HEK293 (cell line): Measurements from ENCODE around the gene RNF113B.

Experiments
- CTCF ChIA-PET: fragments of 350-600 bp; formaldehyde crosslinking; extraction: SDS; loops from one replicate; lab custom pipeline; 2021; ENCODE audit warnings: antibody characterized with exemption; lab: Yijun Ruan, JAX
- POLR2A ChIA-PET: fragments of 300-600 bp; formaldehyde crosslinking; extraction: SDS; loops from one replicate; lab custom pipeline; 2020; ENCODE audit warnings: antibody characterized with exemption, inconsistent platforms; lab: Yijun Ruan, JAX
- H3K27ac ChIP-seq: fragments of 200-500 bp; sonication (Bioruptor generic); 2 replicates; pipeline ENCODE4 v1.5.1; 2014; ENCODE audit warnings: low read depth, low read length, control low read depth, inconsistent platforms; ENCODE audit errors: extremely low read depth
- H3K36me3 ChIP-seq, 2 experiments: fragments of 200-500 bp in 1 of 2; sonication (Bioruptor generic) in 1 of 2; 1 replicate in 1 of 2; 2 replicates in 1 of 2; pipeline ENCODE4 v1.5.1; 2014 to 2017; ENCODE audit warnings: inconsistent platforms in 2 of 2, low read length in 2 of 2; ENCODE audit not compliant: control insufficient read depth in 2 of 2, insufficient read depth in 1 of 2
- H3K4me1 ChIP-seq: fragments of 200-500 bp; sonication (Bioruptor generic); 2 replicates; pipeline ENCODE4 v1.5.1; 2014; ENCODE audit warnings: mild to moderate bottlenecking, low read length, inconsistent platforms; ENCODE audit not compliant: control insufficient read depth, insufficient read depth
- H3K4me3 ChIP-seq: 2 replicates; pipeline ENCODE4 v1.5.1; 2011; ENCODE audit warnings: low read depth, mild to moderate bottlenecking, control low read depth, low read length, moderate library complexity
- H3K9me3 ChIP-seq: fragments of 200-500 bp; sonication (Bioruptor generic); 2 replicates; pipeline ENCODE4 v1.5.1; 2014; ENCODE audit warnings: low read depth, low read length, inconsistent platforms; ENCODE audit not compliant: control insufficient read depth, insufficient read depth
- GLI4 ChIP-seq: fragments of 450-650 bp; formaldehyde crosslinking; IDR thresholded peaks from 2 replicates; pipeline ENCODE4 v1.5.1; 2016; ENCODE audit warnings: missing biosample characterization, missing genetic modification characterization
- KLF10 ChIP-seq: fragments of 450-650 bp; IDR thresholded peaks from 2 replicates; pipeline ENCODE4 v1.5.1; 2018; ENCODE audit warnings: missing biosample characterization, mild to moderate bottlenecking, missing genetic modification characterization
- KLF7 ChIP-seq: fragments of 450-650 bp; formaldehyde crosslinking; IDR thresholded peaks from 2 replicates; pipeline ENCODE4 v1.5.1; 2016; ENCODE audit warnings: missing biosample characterization, missing genetic modification characterization, borderline replicate concordance
- PRDM6 ChIP-seq: fragments of 450-650 bp; formaldehyde crosslinking; IDR thresholded peaks from 2 replicates; pipeline ENCODE4 v1.5.1; 2017; ENCODE audit warnings: missing biosample characterization, missing genetic modification characterization
- SP3 ChIP-seq: fragments of 450-650 bp; formaldehyde crosslinking; IDR thresholded peaks from 2 replicates; pipeline ENCODE4 v1.5.1; 2016; ENCODE audit warnings: missing biosample characterization, missing genetic modification characterization
- SP7 ChIP-seq: fragments of 450-650 bp; formaldehyde crosslinking; IDR thresholded peaks from 2 replicates; pipeline ENCODE4 v1.5.1; 2016; ENCODE audit warnings: missing biosample characterization, missing genetic modification characterization
- ZBTB44 ChIP-seq: fragments of 450-650 bp; IDR thresholded peaks from 2 replicates; pipeline ENCODE4 v1.5.1; 2018; ENCODE audit warnings: missing biosample characterization, mild to moderate bottlenecking, missing genetic modification characterization
- ZFP41 ChIP-seq: fragments of 450-650 bp; formaldehyde crosslinking; IDR thresholded peaks from 2 replicates; pipeline ENCODE4 v1.5.1; 2016; ENCODE audit warnings: missing biosample characterization, missing genetic modification characterization, borderline replicate concordance
- ZNF585B ChIP-seq: fragments of 450-650 bp; formaldehyde crosslinking; IDR thresholded peaks from 2 replicates; pipeline ENCODE4 v1.5.1; 2016; ENCODE audit warnings: missing biosample characterization, missing genetic modification characterization
- ZNF664 ChIP-seq: fragments of 450-650 bp; formaldehyde crosslinking; IDR thresholded peaks from 2 replicates; pipeline ENCODE4 v1.5.1; 2016; ENCODE audit warnings: missing biosample characterization, missing genetic modification characterization
- ZNF707 ChIP-seq: fragments of 450-650 bp; formaldehyde crosslinking; IDR thresholded peaks from 2 replicates; pipeline ENCODE4 v1.5.1; 2016; ENCODE audit warnings: missing biosample characterization, missing genetic modification characterization
- TF ChIP-seq, protein P1 (sequence below): fragments of 450-650 bp; formaldehyde crosslinking; IDR thresholded peaks from 2 replicates; pipeline ENCODE4 v1.5.1; 2016; ENCODE audit warnings: missing biosample characterization, missing genetic modification characterization
- TF ChIP-seq, protein P2 (sequence below): fragments of 450-650 bp; IDR thresholded peaks from 2 replicates; pipeline ENCODE4 v1.5.1; 2018; ENCODE audit warnings: missing biosample characterization, missing genetic modification characterization
- TF ChIP-seq, protein P3 (sequence below): fragments of 450-650 bp; formaldehyde crosslinking; IDR thresholded peaks from 2 replicates; pipeline ENCODE4 v1.5.1; 2016; ENCODE audit warnings: missing biosample characterization, missing genetic modification characterization

Gene RNF113B

DNA sequence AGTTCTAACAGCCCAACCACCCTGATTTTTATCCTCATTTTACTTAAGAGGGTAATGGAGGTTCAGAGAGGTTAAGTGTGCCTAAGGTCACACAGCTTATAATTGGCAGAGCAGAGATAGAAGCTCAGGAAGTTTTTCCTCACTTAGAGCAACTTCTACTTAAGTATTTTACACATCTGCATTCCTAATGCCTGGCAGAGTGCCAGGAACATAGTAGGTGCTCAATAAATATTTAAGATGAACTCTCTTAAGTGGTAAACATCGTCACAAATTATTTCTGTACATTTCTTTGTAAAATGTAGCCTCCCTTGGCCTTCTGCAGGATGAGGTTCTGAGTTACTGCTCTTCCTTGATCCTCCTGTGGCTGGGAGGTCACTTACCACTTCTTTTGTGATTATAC, 19.5 kb downstream of the RNF113B start:
- no peak overlapping the region; the same call in 1 of the 2 replicates for H3K27ac ChIP-seq
- POLR2A ChIA-PET, result no interaction called here
- H3K9me3 ChIP-seq, result no peaks in the 10 kb centered on the region
- H3K4me3 ChIP-seq, result no peak overlapping the region
- CTCF ChIA-PET, result no interaction called here
- TF ChIP-seq SP7 (tag by site-specific recombination), result no peak
- TF ChIP-seq ZNF707 (tag by site-specific recombination), result no peak
- 0 out of 2 replicates have a peak, but pooled peaks have one; percentile 17 for TF ChIP-seq ZBTB44
- TF ChIP-seq PRDM6 (tag by site-specific recombination), result no peak
- TF ChIP-seq, protein P1, sequence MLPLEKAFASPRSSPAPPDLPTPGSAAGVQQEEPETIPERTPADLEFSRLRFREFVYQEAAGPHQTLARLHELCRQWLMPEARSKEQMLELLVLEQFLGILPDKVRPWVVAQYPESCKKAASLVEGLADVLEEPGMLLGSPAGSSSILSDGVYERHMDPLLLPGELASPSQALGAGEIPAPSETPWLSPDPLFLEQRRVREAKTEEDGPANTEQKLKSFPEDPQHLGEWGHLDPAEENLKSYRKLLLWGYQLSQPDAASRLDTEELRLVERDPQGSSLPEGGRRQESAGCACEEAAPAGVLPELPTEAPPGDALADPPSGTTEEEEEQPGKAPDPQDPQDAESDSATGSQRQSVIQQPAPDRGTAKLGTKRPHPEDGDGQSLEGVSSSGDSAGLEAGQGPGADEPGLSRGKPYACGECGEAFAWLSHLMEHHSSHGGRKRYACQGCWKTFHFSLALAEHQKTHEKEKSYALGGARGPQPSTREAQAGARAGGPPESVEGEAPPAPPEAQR (tag by site-specific recombination), result no peak
- TF ChIP-seq ZNF664 (tag by site-specific recombination), result peak; percentile 83
- 0 out of 2 replicates have a peak, but pooled peaks cover 3% of the 10 kb centered on the region for H3K4me1 ChIP-seq
- peaks cover 0 to under 1% of the 10 kb centered on the region in 2 experiments; a peak in 1 of 3 replicates for H3K36me3 ChIP-seq

DNA sequence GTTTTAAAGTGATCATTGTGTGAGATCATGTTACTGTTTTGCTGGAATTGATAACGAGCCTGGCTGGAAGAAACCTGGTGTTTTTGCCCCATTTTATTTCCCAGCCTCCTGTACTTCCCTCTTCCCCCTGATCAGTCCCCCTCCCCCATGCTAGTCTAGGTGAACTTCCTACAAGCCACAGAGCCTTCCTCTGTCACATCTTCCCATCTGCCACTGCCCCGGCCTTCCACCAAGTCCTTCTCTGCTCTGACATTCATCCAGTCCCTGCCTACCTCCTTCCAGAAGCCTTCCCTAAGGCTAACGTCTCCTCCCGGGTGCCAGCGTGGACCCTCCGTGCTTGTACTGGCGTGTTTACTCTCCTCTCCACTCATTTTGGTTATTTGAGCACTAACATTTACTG, 19.9 kb downstream of the RNF113B start:
- Histone ChIP-seq H3K4me1 (0 out of 2 replicates have a peak, but pooled peaks cover 3% of the 10 kb centered on the region), H3K4me3 (no peak overlapping the region), H3K27ac (no peak overlapping the region; the same call in 1 of the 2 replicates), H3K36me3 (no peaks in the 10 kb centered on the region), H3K9me3 (no peaks in the 10 kb centered on the region)
- ChIA-PET CTCF (no interaction called here), POLR2A (no interaction called here)
- no peak for TF ChIP-seq ZFP41

DNA sequence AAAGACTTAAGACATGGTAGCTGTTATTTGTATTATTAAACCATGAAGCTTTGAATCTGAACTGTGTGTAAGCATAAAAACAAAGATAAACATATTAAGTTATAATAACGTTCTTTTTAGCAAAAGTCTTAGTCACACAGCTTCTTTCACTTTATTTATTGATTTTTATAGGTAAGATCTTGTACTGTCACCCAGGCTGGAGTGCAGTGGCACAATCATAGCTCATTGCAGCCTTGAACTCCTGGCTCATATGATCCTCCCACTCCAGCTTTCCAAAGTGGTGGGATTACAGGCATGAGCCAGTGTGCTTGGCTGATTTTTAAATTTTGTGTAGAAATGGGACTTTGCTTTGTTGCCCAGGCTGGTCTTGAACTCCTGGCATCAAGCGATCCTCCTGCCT, 20.8 kb downstream of the RNF113B start:
- H3K4me1 ChIP-seq, result 0 out of 2 replicates have a peak, but pooled peaks cover 3% of the 10 kb centered on the region
- H3K36me3 ChIP-seq, result no peaks in the 10 kb centered on the region
- no peak overlapping the region for H3K4me3 ChIP-seq
- H3K9me3 ChIP-seq, result no peaks in the 10 kb centered on the region
- ChIA-PET CTCF (interaction anchor here (1.4 kb wide), 1 partner anchor 12 kb away, joined by 6 read pairs; no protein-coding TSS in a partner anchor), POLR2A (no interaction called here)
- TF ChIP-seq KLF10 (no peak), SP3 (tag by site-specific recombination) (no peak), GLI4 (no peak), ZNF585B (tag by site-specific recombination) (no peak), KLF7 (tag by site-specific recombination) (no peak)
- TF ChIP-seq, protein P2, sequence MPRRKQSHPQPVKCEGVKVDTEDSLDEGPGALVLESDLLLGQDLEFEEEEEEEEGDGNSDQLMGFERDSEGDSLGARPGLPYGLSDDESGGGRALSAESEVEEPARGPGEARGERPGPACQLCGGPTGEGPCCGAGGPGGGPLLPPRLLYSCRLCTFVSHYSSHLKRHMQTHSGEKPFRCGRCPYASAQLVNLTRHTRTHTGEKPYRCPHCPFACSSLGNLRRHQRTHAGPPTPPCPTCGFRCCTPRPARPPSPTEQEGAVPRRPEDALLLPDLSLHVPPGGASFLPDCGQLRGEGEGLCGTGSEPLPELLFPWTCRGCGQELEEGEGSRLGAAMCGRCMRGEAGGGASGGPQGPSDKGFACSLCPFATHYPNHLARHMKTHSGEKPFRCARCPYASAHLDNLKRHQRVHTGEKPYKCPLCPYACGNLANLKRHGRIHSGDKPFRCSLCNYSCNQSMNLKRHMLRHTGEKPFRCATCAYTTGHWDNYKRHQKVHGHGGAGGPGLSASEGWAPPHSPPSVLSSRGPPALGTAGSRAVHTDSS (tag by site-specific recombination), result no peak
- TF ChIP-seq, protein P3, sequence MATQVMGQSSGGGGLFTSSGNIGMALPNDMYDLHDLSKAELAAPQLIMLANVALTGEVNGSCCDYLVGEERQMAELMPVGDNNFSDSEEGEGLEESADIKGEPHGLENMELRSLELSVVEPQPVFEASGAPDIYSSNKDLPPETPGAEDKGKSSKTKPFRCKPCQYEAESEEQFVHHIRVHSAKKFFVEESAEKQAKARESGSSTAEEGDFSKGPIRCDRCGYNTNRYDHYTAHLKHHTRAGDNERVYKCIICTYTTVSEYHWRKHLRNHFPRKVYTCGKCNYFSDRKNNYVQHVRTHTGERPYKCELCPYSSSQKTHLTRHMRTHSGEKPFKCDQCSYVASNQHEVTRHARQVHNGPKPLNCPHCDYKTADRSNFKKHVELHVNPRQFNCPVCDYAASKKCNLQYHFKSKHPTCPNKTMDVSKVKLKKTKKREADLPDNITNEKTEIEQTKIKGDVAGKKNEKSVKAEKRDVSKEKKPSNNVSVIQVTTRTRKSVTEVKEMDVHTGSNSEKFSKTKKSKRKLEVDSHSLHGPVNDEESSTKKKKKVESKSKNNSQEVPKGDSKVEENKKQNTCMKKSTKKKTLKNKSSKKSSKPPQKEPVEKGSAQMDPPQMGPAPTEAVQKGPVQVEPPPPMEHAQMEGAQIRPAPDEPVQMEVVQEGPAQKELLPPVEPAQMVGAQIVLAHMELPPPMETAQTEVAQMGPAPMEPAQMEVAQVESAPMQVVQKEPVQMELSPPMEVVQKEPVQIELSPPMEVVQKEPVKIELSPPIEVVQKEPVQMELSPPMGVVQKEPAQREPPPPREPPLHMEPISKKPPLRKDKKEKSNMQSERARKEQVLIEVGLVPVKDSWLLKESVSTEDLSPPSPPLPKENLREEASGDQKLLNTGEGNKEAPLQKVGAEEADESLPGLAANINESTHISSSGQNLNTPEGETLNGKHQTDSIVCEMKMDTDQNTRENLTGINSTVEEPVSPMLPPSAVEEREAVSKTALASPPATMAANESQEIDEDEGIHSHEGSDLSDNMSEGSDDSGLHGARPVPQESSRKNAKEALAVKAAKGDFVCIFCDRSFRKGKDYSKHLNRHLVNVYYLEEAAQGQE, result no peak
- no peak overlapping the region for H3K27ac ChIP-seq
